SK-N-SH treated with all-trans-retinoic acid at 6 μM for 48 hours (cell line): ENCODE results near the gene TANGO2.

Experiments used
- BACH2 ChIP-seq: fragments of 250-450 bp; sonication (Bioruptor Pico); IDR thresholded peaks from 2 replicates; pipeline ENCODE4 v1.9.0; 2021; ENCODE audit warnings: mild to moderate bottlenecking, borderline replicate concordance
- CSDC2 ChIP-seq: fragments of 250-450 bp; sonication (Bioruptor Pico); IDR thresholded peaks from 2 replicates; pipeline ENCODE4 v1.5.0; 2020; ENCODE audit warnings: mild to moderate bottlenecking, moderate library complexity
- RARB ChIP-seq: fragments of 250-450 bp; sonication (Bioruptor Pico); IDR thresholded peaks from 2 replicates; pipeline ENCODE4 v1.8.0; 2021; ENCODE audit warnings: mild to moderate bottlenecking, moderate library complexity
- TCF4 ChIP-seq: fragments of 250-450 bp; sonication (Bioruptor Pico); IDR thresholded peaks from 2 replicates; pipeline ENCODE4 v1.8.0; 2021; ENCODE audit warnings: mild to moderate bottlenecking, moderate library complexity, borderline replicate concordance
- ZNF565 ChIP-seq: fragments of 450-650 bp; formaldehyde crosslinking; conservative IDR thresholded peaks from 2 replicates; pipeline ENCODE4 v1.5.0; 2020; ENCODE audit warnings: low read depth, mild to moderate bottlenecking, moderate library complexity
- TF ChIP-seq, protein P1 (sequence below): fragments of 250-450 bp; sonication (Bioruptor Pico); IDR thresholded peaks from 2 replicates; pipeline ENCODE4 v1.5.1; 2021; ENCODE audit warnings: mild to moderate bottlenecking, moderate library complexity

DNA sequence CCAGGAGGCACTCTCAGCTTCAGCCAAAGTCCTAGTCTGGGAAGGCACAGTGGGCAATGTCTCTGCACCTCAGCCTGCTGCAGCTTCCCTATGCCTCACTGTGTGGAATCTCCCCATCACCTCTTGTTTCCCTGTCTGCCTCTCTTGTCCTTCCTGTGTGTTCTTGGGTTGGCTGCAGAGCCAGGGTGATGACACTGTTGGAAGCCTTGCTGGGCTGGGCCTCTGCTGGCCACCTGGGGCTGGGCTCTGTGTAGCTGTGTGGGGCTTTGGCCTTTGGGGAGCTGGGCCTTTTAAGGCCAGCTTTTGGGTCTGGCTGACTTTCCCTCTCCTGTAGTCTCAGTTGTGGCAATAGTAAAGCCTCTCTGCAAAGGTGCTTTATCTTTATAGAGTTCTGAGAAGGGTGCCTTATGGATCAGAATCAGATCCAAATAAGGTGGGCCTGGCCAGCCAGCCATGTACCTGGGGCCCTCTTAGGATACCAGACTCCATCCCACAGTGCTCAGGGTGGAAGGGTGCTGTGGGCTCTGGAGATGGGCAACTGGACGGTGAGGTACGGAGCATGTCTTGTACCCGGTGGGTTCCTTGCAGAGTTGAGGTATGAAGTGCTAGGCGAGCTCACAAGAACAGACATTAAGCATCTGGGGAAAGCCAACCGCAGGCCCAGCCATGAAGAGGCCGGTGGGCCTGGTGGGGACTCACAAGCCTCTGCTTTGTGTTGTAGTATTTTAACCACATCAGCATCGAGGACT is 84.7 kb downstream of the TANGO2 start:
- TF ChIP-seq ZNF565 (CRISPR knock-in tag): no peak
- TF ChIP-seq BACH2 (CRISPR knock-in tag): no peak
- TF ChIP-seq TCF4 (CRISPR knock-in tag): no peak
- TF ChIP-seq CSDC2: no peak
- TF ChIP-seq, protein P1, sequence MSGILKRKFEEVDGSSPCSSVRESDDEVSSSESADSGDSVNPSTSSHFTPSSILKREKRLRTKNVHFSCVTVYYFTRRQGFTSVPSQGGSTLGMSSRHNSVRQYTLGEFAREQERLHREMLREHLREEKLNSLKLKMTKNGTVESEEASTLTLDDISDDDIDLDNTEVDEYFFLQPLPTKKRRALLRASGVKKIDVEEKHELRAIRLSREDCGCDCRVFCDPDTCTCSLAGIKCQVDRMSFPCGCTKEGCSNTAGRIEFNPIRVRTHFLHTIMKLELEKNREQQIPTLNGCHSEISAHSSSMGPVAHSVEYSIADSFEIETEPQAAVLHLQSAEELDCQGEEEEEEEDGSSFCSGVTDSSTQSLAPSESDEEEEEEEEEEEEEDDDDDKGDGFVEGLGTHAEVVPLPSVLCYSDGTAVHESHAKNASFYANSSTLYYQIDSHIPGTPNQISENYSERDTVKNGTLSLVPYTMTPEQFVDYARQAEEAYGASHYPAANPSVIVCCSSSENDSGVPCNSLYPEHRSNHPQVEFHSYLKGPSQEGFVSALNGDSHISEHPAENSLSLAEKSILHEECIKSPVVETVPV: no peak
- TF ChIP-seq RARB: no peak
